GM12878 (cell line): ENCODE measurements around the gene KCTD16. TPM values are rescaled to one million over a fixed set of nuclear protein-coding genes. Genes with fewer than 3 reads are reported as not detected.

ENCODE experiments used
- ATAC-seq: fragments of 200-7000 bp; cut with Tn5 transposase; 3 replicates; pipeline ENCODE4 v1.9.1; 2020; ENCODE audit warnings: mild to moderate bottlenecking, moderate library complexity
- BruUV-seq: library from RNA; stranded (reverse); fragments of 400-500 nt; replicated peaks from 2 replicates; lab custom pipeline; 2021; lab: Mats Ljungman, UMichigan
- CTCF ChIA-PET: fragments of 300-600 bp; sonication (Branson Sonifier 250); formaldehyde crosslinking; extraction: SDS; loops from one replicate; lab custom pipeline; 2021; ENCODE audit warnings: inconsistent platforms; lab: Yijun Ruan, JAX
- POLR2A ChIA-PET: fragments of 350-600 bp; formaldehyde crosslinking; extraction: SDS; loops from one replicate; lab custom pipeline; 2021; ENCODE audit warnings: inconsistent platforms; lab: Charles Lee
- RAD21 ChIA-PET: fragments of 300-600 bp; sonication (Branson Sonifier 250); formaldehyde crosslinking; loops from one replicate; lab custom pipeline; 2023; ENCODE audit warnings: antibody characterized with exemption; ENCODE audit not compliant: unreplicated experiment; lab: Charles Lee
- SMC1A ChIA-PET: fragments of 300-600 bp; sonication (Branson Sonifier 250); formaldehyde crosslinking; loops from one replicate; lab custom pipeline; 2023; ENCODE audit not compliant: unreplicated experiment, uncharacterized antibody; lab: Charles Lee
- DNase-seq: peaks from one replicate; pipeline ENCODE4 v3.0.0-alpha.2; 2011; ENCODE audit warnings: low read depth, low spot score
- FAIRE-seq: peaks from 3 replicates; lab custom pipeline; 2011; peaks lifted over from hg19 to GRCh38; lab: Jason Lieb, UNC
- H2AFZ ChIP-seq: 2 replicates; pipeline ENCODE4 v1.6.0; 2011; ENCODE audit warnings: low read depth, low read length, control low read depth; ENCODE audit not compliant: control insufficient read depth
- H3K27ac ChIP-seq: 2 replicates; pipeline ENCODE4 v1.5.1; 2011; ENCODE audit warnings: control low read depth; ENCODE audit not compliant: control insufficient read depth, insufficient read depth
- H3K27me3 ChIP-seq, 2 experiments: replicated peaks in 1 of 2; 2 replicates each; pipeline versions ENCODE4 v1.6.0 to v1.6.1; 2011; ENCODE audit warnings: low read length in 1 of 2; ENCODE audit not compliant: control insufficient read depth in 2 of 2, insufficient read depth in 2 of 2
- H3K36me3 ChIP-seq, 2 experiments: 2 replicates each; pipeline ENCODE4 v1.5.1; 2011; ENCODE audit warnings: low read length in 1 of 2; ENCODE audit not compliant: control insufficient read depth in 2 of 2, insufficient read depth in 2 of 2
- H3K4me1 ChIP-seq: 2 replicates; pipeline ENCODE4 v1.6.1; 2011; ENCODE audit warnings: mild to moderate bottlenecking, low read length, moderate library complexity, mixed read lengths; ENCODE audit not compliant: control insufficient read depth, insufficient read depth
- H3K4me2 ChIP-seq: 2 replicates; pipeline ENCODE4 v1.6.0; 2011; ENCODE audit warnings: control low read depth; ENCODE audit not compliant: control insufficient read depth, insufficient read depth
- H3K4me3 ChIP-seq: fragments of 200-600 bp; sonication (generic); 2 replicates; pipeline ENCODE4 v1.5.1; 2016
- H3K79me2 ChIP-seq: 2 replicates; pipeline ENCODE4 v1.6.0; 2011; ENCODE audit warnings: low read length; ENCODE audit not compliant: control insufficient read depth, insufficient read depth
- H3K9ac ChIP-seq: 2 replicates; pipeline ENCODE4 v1.8.0; 2011; ENCODE audit warnings: low read length, control low read depth, mixed read lengths; ENCODE audit not compliant: control insufficient read depth, insufficient read depth
- H3K9me3 ChIP-seq: replicated peaks from 3 replicates; pipeline ENCODE4 v1.5.1; 2011; ENCODE audit warnings: mild to moderate bottlenecking, low read length; ENCODE audit not compliant: control insufficient read depth, insufficient read depth
- H4K20me1 ChIP-seq: 2 replicates; pipeline ENCODE4 v1.6.0; 2011; ENCODE audit not compliant: control insufficient read depth, insufficient read depth
- BRCA1 ChIP-seq: IDR thresholded peaks from 2 replicates; pipeline ENCODE4 v1.6.1; 2011; ENCODE audit warnings: low read depth, low read length, improper control_type of control experiment
- ESRRA ChIP-seq: IDR thresholded peaks from 2 replicates; pipeline ENCODE4 v1.6.1; 2012; ENCODE audit warnings: mild to moderate bottlenecking, low read length, improper control_type of control experiment
- FOXM1 ChIP-seq: IDR thresholded peaks from 2 replicates; pipeline ENCODE4 v1.6.1; 2012; ENCODE audit warnings: low read depth, mild to moderate bottlenecking, inconsistent platforms, low read length, moderate library complexity
- MXI1 ChIP-seq: fragments of 150-350 bp; IDR thresholded peaks from 2 replicates; pipeline ENCODE4 v1.6.1; 2011; ENCODE audit warnings: low read depth, mild to moderate bottlenecking, inconsistent platforms, low read length, improper control_type of control experiment
- RAD21 ChIP-seq: IDR thresholded peaks from 2 replicates; pipeline ENCODE4 v1.6.1; 2011; ENCODE audit warnings: mild to moderate bottlenecking, low read depth, low read length, moderate library complexity; ENCODE audit not compliant: insufficient read depth
- RELA ChIP-seq: fragments of 450-650 bp; IDR thresholded peaks from 2 replicates; pipeline ENCODE4 v1.8.0; 2014; ENCODE audit warnings: borderline replicate concordance; ENCODE audit not compliant: partially characterized antibody
- SMC3 ChIP-seq: IDR thresholded peaks from 2 replicates; pipeline ENCODE4 v1.6.1; 2011; ENCODE audit warnings: low read length, improper control_type of control experiment, borderline replicate concordance
- STAT1 ChIP-seq: fragments of 450-650 bp; conservative IDR thresholded peaks from 2 replicates; pipeline ENCODE4 v1.6.1; 2014; ENCODE audit warnings: antibody characterized with exemption, mild to moderate bottlenecking
- WGBS: methylation state at CpG from one replicate; pipeline ENCODE4 v1.1.6; 2016; ENCODE audit warnings: low lambda C conversion rate; ENCODE audit not compliant: insufficient replicate concordance, insufficient coverage; ENCODE audit errors: missing lambda C conversion rate; 5-methylcytosine and 5-hydroxymethylcytosine counted together
- in situ Hi-C: fragments of 300-500 bp; cut with MboI; formaldehyde crosslinking; loops from 9 replicates; pipeline ENCODE4 v1.14.3; 2018; ENCODE audit warnings: mixed read lengths
- intact Hi-C: fragments of 100-400 bp; cut with micrococcal nuclease; formaldehyde crosslinking; loops from one replicate; pipeline ENCODE4 v1.14.2; 2022; ENCODE audit not compliant: unreplicated experiment
- polyA plus RNA-seq, 11 experiments: library from polyadenylated mRNA; depleted of rRNA in 4 of 11; unstranded in 6 of 11; stranded (reverse) in 5 of 11; fragments of >200 nt; fragmentation: Nextera tagmentation in 4 of 11; fragmentation: Illumina TruSeq in 1 of 11; extraction: Ambion mirVana in 4 of 11; extraction: Trizol in 1 of 11; gene quantifications; 1 replicate in 1 of 11; 2 replicates in 10 of 11; pipeline versions ENCODE4 v1.2.1 to v1.2.3, GENCODE V29; 2011 to 2016; ENCODE audit warnings: inconsistent platforms in 2 of 11, missing spikeins in 2 of 11, low read depth in 1 of 11
- total RNA-seq, 4 experiments: library from RNA; depleted of rRNA in 3 of 4; stranded (reverse); fragments of >200 nt in 3 of 4; fragmentation: Illumina TruSeq in 1 of 4; extraction: Trizol in 1 of 4; gene quantifications; 2 replicates each; pipeline versions ENCODE4 v1.2.1 to v1.2.3, GENCODE V29; 2013 to 2021
- TF ChIP-seq, protein P1 (sequence below), 3 experiments: IDR thresholded peaks in 2 of 3; conservative IDR thresholded peaks in 1 of 3; 2 replicates each; pipeline ENCODE4 v1.5.1; 2011; ENCODE audit warnings: low read depth in 3 of 3, low read length in 3 of 3, mild to moderate bottlenecking in 3 of 3, control low read depth in 2 of 3, moderate library complexity in 2 of 3, inconsistent platforms in 1 of 3, mixed read lengths in 1 of 3; ENCODE audit not compliant: control insufficient read depth in 2 of 3, insufficient read depth in 1 of 3; ENCODE audit errors: extremely low read depth in 1 of 3

Gene KCTD16
- total and polyA plus RNA-seq, 10 of the 15 experiments (the other 5 are each of a cell fraction or from before 2014, with no cell fraction given): 0.03 to 0.10 (median 0.06) TPM; not detected in 3

DNA sequence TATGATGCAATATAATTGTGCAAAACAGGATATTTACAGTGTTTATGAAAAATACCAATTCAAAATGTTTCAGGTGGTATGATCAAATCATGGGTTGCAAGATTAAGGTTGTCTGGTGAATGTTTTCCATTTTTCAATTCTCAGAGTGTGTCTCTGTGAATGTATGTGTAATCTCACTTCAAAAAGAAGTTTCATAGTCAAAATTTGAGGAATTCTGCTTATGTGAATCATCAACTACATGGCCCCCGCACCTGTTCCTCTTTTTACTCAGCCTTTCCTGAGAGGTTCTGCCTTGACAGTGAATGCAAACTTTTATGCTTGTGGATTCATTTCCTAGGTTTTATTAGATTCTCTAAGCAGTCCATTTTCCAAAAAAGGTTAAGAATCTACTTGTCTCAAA, 32.1 kb downstream of the KCTD16 start:
- FAIRE-seq: no peak
- SMC1A ChIA-PET: interaction anchor here (1.2 to 1.9 kb wide), 2 partner anchors 50 to 1036 kb away, joined by 3 to 19 read pairs; no protein-coding TSS in a partner anchor
- TF ChIP-seq FOXM1: no peak
- TF ChIP-seq, all 136 proteins: peak for 0
- 0% methylated on average over 1 of the region's 1 CpG for WGBS
- Histone ChIP-seq H4K20me1 (no peaks in the 10 kb centered on the region), H3K79me2 (no peaks in the 10 kb centered on the region), H3K27me3 (peaks cover 1 to 11% of the 10 kb centered on the region in 2 experiments), H2AFZ (no peak overlapping the region), H3K4me1 (no peaks in the 10 kb centered on the region), H3K9ac (no peak overlapping the region), H3K9me3 (no peaks in the 10 kb centered on the region), H3K36me3 (no peaks in the 10 kb centered on the region), H3K4me2 (no peak overlapping the region), H3K4me3 (no peak overlapping the region), H3K27ac (no peak overlapping the region)
- ChIA-PET CTCF (interaction anchor here (0.8 to 3.6 kb wide), 3 partner anchors 66 to 1851 kb away, joined by 3 to 32 read pairs (median 4); no protein-coding TSS in a partner anchor), RAD21 (interaction anchor here (1.6 kb wide), 1 partner anchor 9 kb away, joined by 7 read pairs; no protein-coding TSS in a partner anchor), POLR2A (no interaction called here)
- BruUV-seq: no TSS peak
- DNase-seq (no peak), ATAC-seq (no peak)
- intact Hi-C loops (loop anchor here (1.0 to 10.0 kb wide), 5 partner anchors 902 to 1852 kb away; no protein-coding TSS in a partner anchor), in situ Hi-C loops (loop anchor here (5.0 to 10.0 kb wide), 2 partner anchors 1032 to 1625 kb away; no protein-coding TSS in a partner anchor)

DNA sequence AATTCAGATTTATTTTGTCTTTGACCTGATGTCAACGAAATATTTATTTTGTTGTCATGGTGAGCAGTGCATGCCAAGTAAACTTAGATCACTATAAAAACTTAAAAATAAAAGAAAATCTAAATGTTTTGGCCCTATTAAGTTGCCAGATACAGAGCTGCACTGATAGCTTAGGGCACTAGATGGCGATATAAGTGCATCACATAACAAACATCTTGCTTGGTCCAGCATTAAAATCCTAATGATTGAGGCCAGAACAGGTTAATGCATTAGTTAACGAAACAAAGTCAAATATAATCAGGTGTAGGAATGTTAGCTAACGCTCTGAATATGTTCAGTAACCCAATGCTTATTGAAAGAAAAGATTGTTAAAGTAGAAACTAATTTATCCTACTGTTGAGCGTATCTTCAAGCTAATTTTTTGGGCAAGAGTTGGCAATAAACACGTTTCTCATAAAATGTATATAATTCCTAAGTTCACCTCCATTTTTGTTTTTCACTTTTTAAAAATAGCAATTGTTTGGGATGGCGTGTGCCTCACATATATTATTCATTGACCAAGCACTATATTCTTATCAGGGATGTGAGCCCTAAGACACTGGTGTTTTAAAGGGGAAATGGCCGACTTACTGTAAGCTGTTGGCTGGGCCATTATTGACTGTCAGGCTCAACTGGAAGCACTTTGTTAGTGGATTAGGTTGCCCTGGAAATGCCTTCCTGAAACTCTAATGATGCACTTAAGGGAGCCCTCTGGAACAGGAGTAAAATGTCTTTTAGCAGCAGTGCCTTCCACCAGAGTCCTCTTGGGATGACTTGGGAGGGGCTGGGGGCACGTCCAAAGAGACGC, 33.3 kb downstream of the KCTD16 start:
- Histone ChIP-seq H3K9me3 (no peaks in the 10 kb centered on the region), H3K36me3 (no peaks in the 10 kb centered on the region), H3K4me1 (no peaks in the 10 kb centered on the region), H3K27me3 (peaks cover 1 to 11% of the 10 kb centered on the region in 2 experiments), H3K9ac (no peak overlapping the region), H3K79me2 (no peaks in the 10 kb centered on the region), H3K4me3 (no peak overlapping the region), H3K27ac (no peak overlapping the region), H2AFZ (no peak overlapping the region), H4K20me1 (no peaks in the 10 kb centered on the region), H3K4me2 (no peak overlapping the region)
- FAIRE-seq (peak; percentile 86), ATAC-seq (peak; percentile 92), DNase-seq (no peak)
- intact Hi-C loops: loop anchor here (1.0 to 10.0 kb wide), 5 partner anchors 901 to 1851 kb away; no protein-coding TSS in a partner anchor
- SMC1A ChIA-PET: interaction anchor here (0.6 to 1.9 kb wide), 16 partner anchors 9 to 1909 kb away, joined by 3 to 19 read pairs (median 3); no protein-coding TSS in a partner anchor
- CTCF ChIA-PET: interaction anchor here (0.5 to 3.7 kb wide), 33 partner anchors 8 to 1926 kb away, joined by 3 to 53 read pairs (median 4); no protein-coding TSS in a partner anchor
- no TSS peak for BruUV-seq
- RAD21 ChIA-PET: interaction anchor here (0.7 to 2.4 kb wide), 8 partner anchors 10 to 1927 kb away, joined by 3 to 25 read pairs (median 4); no protein-coding TSS in a partner anchor
- POLR2A ChIA-PET: no interaction called here
- WGBS: 32% methylated on average over 10 of the region's 10 CpGs
- in situ Hi-C loops: loop anchor here (5.0 to 10.0 kb wide), 2 partner anchors 1031 to 1623 kb away; no protein-coding TSS in a partner anchor
- TF ChIP-seq BRCA1 (no peak), RAD21 (peak; percentile 92), SMC3 (peak; percentile 75), RELA (no peak), MXI1 (no peak), ESRRA (no peak), STAT1 (no peak)
- TF ChIP-seq, protein P1, sequence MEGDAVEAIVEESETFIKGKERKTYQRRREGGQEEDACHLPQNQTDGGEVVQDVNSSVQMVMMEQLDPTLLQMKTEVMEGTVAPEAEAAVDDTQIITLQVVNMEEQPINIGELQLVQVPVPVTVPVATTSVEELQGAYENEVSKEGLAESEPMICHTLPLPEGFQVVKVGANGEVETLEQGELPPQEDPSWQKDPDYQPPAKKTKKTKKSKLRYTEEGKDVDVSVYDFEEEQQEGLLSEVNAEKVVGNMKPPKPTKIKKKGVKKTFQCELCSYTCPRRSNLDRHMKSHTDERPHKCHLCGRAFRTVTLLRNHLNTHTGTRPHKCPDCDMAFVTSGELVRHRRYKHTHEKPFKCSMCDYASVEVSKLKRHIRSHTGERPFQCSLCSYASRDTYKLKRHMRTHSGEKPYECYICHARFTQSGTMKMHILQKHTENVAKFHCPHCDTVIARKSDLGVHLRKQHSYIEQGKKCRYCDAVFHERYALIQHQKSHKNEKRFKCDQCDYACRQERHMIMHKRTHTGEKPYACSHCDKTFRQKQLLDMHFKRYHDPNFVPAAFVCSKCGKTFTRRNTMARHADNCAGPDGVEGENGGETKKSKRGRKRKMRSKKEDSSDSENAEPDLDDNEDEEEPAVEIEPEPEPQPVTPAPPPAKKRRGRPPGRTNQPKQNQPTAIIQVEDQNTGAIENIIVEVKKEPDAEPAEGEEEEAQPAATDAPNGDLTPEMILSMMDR (IDR thresholded peaks at IDR 0.05 in 2 of 3, conservative IDR thresholded peaks at IDR 0.05 in 1 of 3; ENCODE audit: control insufficient read depth in 2 of 3, extremely low read depth in 1 of 3, insufficient read depth in 1 of 3, low read depth in 3 of 3, low read length in 3 of 3): peak; percentile 77 to 82 (median 80)
